GM12873 (cell line): ENCODE measurements around the gene HS2ST1.

Experiments used
- CTCF ChIP-seq: IDR thresholded peaks from 2 replicates; pipeline ENCODE4 v1.5.1; 2012; ENCODE audit warnings: low read depth, mild to moderate bottlenecking, moderate library complexity, low read length, control low read depth; ENCODE audit not compliant: insufficient read depth; ENCODE audit errors: missing control alignments

The HS2ST1 gene

GRCh38 chr1:87061742-87062156 is 147.3 kb downstream of the HS2ST1 start:
- TF ChIP-seq CTCF = no peak

- no peak for TF ChIP-seq CTCF
Measured at GRCh38 chr1:87062687-87063086, 148.3 kb downstream of the HS2ST1 start.

- TF ChIP-seq CTCF = no peak
Measured at GRCh38 chr1:87064309-87064708, 149.9 kb downstream of the HS2ST1 start.

GRCh38 chr1:87064986-87065385 is 150.6 kb downstream of the HS2ST1 start:
- TF ChIP-seq CTCF = no peak

GRCh38 chr1:87072411-87072810 is 158.0 kb downstream of the HS2ST1 start:
- no peak for TF ChIP-seq CTCF

GRCh38 chr1:87072904-87073303 is 158.5 kb downstream of the HS2ST1 start:
- TF ChIP-seq CTCF = no peak

GRCh38 chr1:87074001-87074795 is 159.8 kb downstream of the HS2ST1 start:
- no peak for TF ChIP-seq CTCF
